Measurements from ENCODE around the gene KLK6. TPM values are rescaled to one million over a fixed set of nuclear protein-coding genes. Genes with fewer than 3 reads are reported as not detected.

The KLK6 gene
- polyA plus RNA-seq, 3 donors = not detected

- Mint-ChIP-seq H3K27ac (no peak overlapping the region), H3K36me3 (no peaks in the 10 kb centered on the region), H3K4me1 (no peaks in the 10 kb centered on the region), H3K4me3 (no peak overlapping the region), H3K27me3 (ENCODE audit: low read depth in 3 of 3) (peaks cover 3 to 10% (median 7%) of the 10 kb centered on the region in 3 donors), H3K9me3 (peaks cover 3 to 16% (median 5%) of the 10 kb centered on the region in 7 donors)
- no peaks in the 10 kb centered on the region for H3K4me1 ChIP-seq (ENCODE audit: control insufficient read depth in 1 of 2, insufficient read depth in 2 of 2, low read length in 2 of 2)
- WGBS (ENCODE audit: insufficient coverage) = 89% methylated on average over 1 of the region's 1 CpG
- no peaks in the 10 kb centered on the region for H3K79me2 ChIP-seq (ENCODE audit: insufficient read depth, low read length)
- H3K27ac ChIP-seq (ENCODE audit: low read depth in 1 of 2, low read length in 2 of 2) = no peak overlapping the region
- H3K4me3 ChIP-seq (replicated peaks in 1 of 3; ENCODE audit: low read depth in 2 of 3, low read length in 3 of 3) = no peak overlapping the region
- intact Hi-C loops (cut with micrococcal nuclease) = no loop called here
- DNase-seq = no peak
- no peaks in the 10 kb centered on the region for H3K27me3 ChIP-seq (ENCODE audit: control insufficient read depth in 2 of 2, insufficient read depth in 2 of 2, low read length in 2 of 2)
- H2AFZ ChIP-seq (ENCODE audit: insufficient read depth, low read depth, low read length, poor library complexity, severe bottlenecking) = no peak overlapping the region
- TF ChIP-seq CTCF (IDR thresholded peaks at IDR 0.05) = no peak
- no peak overlapping the region for H3K4me2 ChIP-seq (replicated peaks; ENCODE audit: extremely low read depth, low read length, poor library complexity, severe bottlenecking)
- H4K20me1 ChIP-seq (ENCODE audit: insufficient read depth, low read length) = no peaks in the 10 kb centered on the region
- H3K36me3 ChIP-seq (replicated peaks in 1 of 2; ENCODE audit: control insufficient read depth in 1 of 2, insufficient read depth in 2 of 2, low read length in 2 of 2) = no peaks in the 10 kb centered on the region
- H3K9ac ChIP-seq (ENCODE audit: insufficient read depth, low read length, poor library complexity, severe bottlenecking) = no peak overlapping the region
- no peaks in the 10 kb centered on the region for H3K9me3 ChIP-seq (replicated peaks in 1 of 2; ENCODE audit: control insufficient read depth in 1 of 2, insufficient read depth in 1 of 2, low read length in 2 of 2)
Measured at GRCh38 chr19:50962245-50962644, 7.1 kb downstream of the KLK6 start.

- H3K4me3 Mint-ChIP-seq = no peak overlapping the region
- TF ChIP-seq CTCF (IDR thresholded peaks at IDR 0.05) = no peak
- H3K27me3 ChIP-seq (ENCODE audit: control insufficient read depth in 2 of 2, insufficient read depth in 2 of 2, low read length in 2 of 2) = no peaks in the 10 kb centered on the region
Measured at GRCh38 chr19:50959731-50960500, 9.5 kb downstream of the KLK6 start.

More at GRCh38 chr19:50959731-50960500, 9.5 kb downstream of the KLK6 start:
- H4K20me1 ChIP-seq (ENCODE audit: insufficient read depth, low read length) = no peaks in the 10 kb centered on the region
- peaks cover 3 to 6% (median 4%) of the 10 kb centered on the region in 3 donors for H3K27me3 Mint-ChIP-seq (ENCODE audit: low read depth in 3 of 3)
- no peak overlapping the region for H2AFZ ChIP-seq (ENCODE audit: insufficient read depth, low read depth, low read length, poor library complexity, severe bottlenecking)
- no peak for DNase-seq
- H3K9me3 Mint-ChIP-seq = peaks cover 3 to 16% (median 5%) of the 10 kb centered on the region in 7 donors
- no peaks in the 10 kb centered on the region for H3K4me1 ChIP-seq (ENCODE audit: control insufficient read depth in 1 of 2, insufficient read depth in 2 of 2, low read length in 2 of 2)
- WGBS (ENCODE audit: insufficient coverage) = 76% methylated on average over 5 of the region's 9 CpGs
- no peak overlapping the region for H3K27ac Mint-ChIP-seq
- H3K4me1 Mint-ChIP-seq = no peaks in the 10 kb centered on the region
- H3K9me3 ChIP-seq (replicated peaks in 1 of 2; ENCODE audit: control insufficient read depth in 1 of 2, insufficient read depth in 1 of 2, low read length in 2 of 2) = no peaks in the 10 kb centered on the region
- no peak overlapping the region for H3K4me3 ChIP-seq (replicated peaks in 1 of 3; ENCODE audit: low read depth in 2 of 3, low read length in 3 of 3)
- H3K4me2 ChIP-seq (replicated peaks; ENCODE audit: extremely low read depth, low read length, poor library complexity, severe bottlenecking) = no peak overlapping the region
- no peak overlapping the region for H3K27ac ChIP-seq (ENCODE audit: low read depth in 1 of 2, low read length in 2 of 2)
- H3K79me2 ChIP-seq (ENCODE audit: insufficient read depth, low read length) = no peaks in the 10 kb centered on the region
- H3K36me3 ChIP-seq (replicated peaks in 1 of 2; ENCODE audit: control insufficient read depth in 1 of 2, insufficient read depth in 2 of 2, low read length in 2 of 2) = no peaks in the 10 kb centered on the region
- H3K36me3 Mint-ChIP-seq = no peaks in the 10 kb centered on the region
- H3K9ac ChIP-seq (ENCODE audit: insufficient read depth, low read length, poor library complexity, severe bottlenecking) = no peak overlapping the region
- intact Hi-C loops (cut with micrococcal nuclease) = no loop called here
